ENCODE results near the gene F3.

Gene F3

DNA sequence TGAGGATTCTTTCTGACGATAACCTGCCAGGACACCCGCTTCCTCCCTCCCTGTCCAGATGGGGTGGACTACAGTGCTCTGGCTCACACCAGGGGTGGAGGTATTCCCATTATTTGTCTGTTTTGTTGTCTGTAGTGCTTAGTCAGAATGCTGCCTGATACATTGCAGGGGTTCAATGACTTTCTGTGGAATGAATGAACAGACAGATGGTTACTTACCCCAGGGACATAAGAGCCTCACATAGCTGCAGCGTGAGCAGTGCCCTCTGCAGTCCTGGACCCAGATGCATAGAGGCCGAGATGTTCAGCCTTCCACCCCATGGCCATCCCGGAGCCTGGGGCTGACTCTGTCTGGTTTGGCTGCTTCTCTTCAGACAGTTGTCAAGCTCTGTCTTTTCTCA is 13.0 kb upstream of the F3 start:
- H3K79me2 ChIP-seq (ENCODE audit: low read length) = no peaks in the 10 kb centered on the region
- no peaks in the 10 kb centered on the region for H3K36me3 ChIP-seq (replicated peaks; ENCODE audit: low read depth, low read length)
- H3K9me3 ChIP-seq (ENCODE audit: insufficient read depth, low read length) = no peaks in the 10 kb centered on the region
- no peak overlapping the region for H2AFZ ChIP-seq (ENCODE audit: low read depth, low read length)
- H3K4me1 ChIP-seq (ENCODE audit: low read length) = no peaks in the 10 kb centered on the region
- H3K4me2 ChIP-seq (ENCODE audit: low read length) = no peak overlapping the region
- H3K27ac ChIP-seq (ENCODE audit: low read length) = no peak overlapping the region
- H3K4me3 ChIP-seq (ENCODE audit: low read length) = no peak overlapping the region
- TF ChIP-seq, protein P1, sequence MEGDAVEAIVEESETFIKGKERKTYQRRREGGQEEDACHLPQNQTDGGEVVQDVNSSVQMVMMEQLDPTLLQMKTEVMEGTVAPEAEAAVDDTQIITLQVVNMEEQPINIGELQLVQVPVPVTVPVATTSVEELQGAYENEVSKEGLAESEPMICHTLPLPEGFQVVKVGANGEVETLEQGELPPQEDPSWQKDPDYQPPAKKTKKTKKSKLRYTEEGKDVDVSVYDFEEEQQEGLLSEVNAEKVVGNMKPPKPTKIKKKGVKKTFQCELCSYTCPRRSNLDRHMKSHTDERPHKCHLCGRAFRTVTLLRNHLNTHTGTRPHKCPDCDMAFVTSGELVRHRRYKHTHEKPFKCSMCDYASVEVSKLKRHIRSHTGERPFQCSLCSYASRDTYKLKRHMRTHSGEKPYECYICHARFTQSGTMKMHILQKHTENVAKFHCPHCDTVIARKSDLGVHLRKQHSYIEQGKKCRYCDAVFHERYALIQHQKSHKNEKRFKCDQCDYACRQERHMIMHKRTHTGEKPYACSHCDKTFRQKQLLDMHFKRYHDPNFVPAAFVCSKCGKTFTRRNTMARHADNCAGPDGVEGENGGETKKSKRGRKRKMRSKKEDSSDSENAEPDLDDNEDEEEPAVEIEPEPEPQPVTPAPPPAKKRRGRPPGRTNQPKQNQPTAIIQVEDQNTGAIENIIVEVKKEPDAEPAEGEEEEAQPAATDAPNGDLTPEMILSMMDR (IDR thresholded peaks at IDR 0.05; ENCODE audit: low read depth, low read length) = no peak
- no peak for TF ChIP-seq EZH2phosphoT487 (IDR thresholded peaks at IDR 0.05; ENCODE audit: low read depth)
- H3K9ac ChIP-seq (ENCODE audit: low read length) = no peak overlapping the region
- no peaks in the 10 kb centered on the region for H4K20me1 ChIP-seq (ENCODE audit: insufficient read depth, low read length)
- H3K27me3 ChIP-seq (ENCODE audit: low read depth, low read length) = no peaks in the 10 kb centered on the region

DNA sequence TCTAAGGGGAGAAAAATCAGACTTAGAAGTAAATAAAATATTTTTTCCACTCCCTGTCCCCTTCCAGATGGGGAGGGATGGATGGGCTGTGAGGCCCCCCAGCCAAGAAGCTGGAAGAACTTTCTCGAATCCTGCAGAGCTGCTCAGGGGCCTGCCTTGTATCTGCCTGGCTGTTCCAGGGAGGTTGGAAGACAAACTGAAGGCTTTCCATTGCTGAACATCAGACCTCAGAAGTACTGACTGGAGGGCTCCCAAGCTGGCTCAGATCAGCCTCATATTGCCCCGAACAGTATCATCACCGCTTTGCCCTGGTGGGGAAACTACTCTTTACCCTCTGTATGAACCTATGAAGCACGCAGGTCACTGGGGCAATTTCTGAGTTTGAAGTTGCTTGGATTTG is 12.4 kb upstream of the F3 start:
- H3K9ac ChIP-seq (ENCODE audit: low read length) = no peak overlapping the region

DNA sequence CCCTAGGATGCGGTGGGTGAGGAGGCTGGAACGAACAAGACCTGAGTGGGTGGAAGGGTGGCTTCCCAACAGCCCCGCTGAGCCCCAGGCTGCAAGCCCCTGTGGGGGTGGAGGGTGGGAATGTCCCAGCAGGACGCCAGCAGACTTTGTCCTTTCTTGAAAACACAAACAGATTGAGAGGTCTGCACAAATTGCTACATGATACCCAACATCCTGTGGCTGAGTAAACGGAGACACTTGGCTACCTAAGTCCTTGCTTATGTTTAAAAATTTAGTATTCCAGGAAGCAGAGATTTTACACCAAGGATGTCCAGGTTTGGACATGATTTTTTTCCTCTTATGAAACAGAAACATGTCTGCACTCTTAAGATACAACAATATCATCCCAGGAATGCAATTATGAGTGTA is 11.8 kb upstream of the F3 start:
- no peak for TF ChIP-seq EZH2phosphoT487 (IDR thresholded peaks at IDR 0.05; ENCODE audit: low read depth)
- TF ChIP-seq, protein P1 (IDR thresholded peaks at IDR 0.05; ENCODE audit: low read depth, low read length) = no peak
- Histone ChIP-seq H3K4me3 (ENCODE audit: low read length) (no peak overlapping the region), H3K36me3 (replicated peaks; ENCODE audit: low read depth, low read length) (no peaks in the 10 kb centered on the region), H3K9me3 (ENCODE audit: insufficient read depth, low read length) (no peaks in the 10 kb centered on the region), H3K27ac (ENCODE audit: low read length) (no peak overlapping the region), H4K20me1 (ENCODE audit: insufficient read depth, low read length) (no peaks in the 10 kb centered on the region), H3K9ac (ENCODE audit: low read length) (no peak overlapping the region), H3K27me3 (ENCODE audit: low read depth, low read length) (no peaks in the 10 kb centered on the region), H3K4me1 (ENCODE audit: low read length) (no peaks in the 10 kb centered on the region), H3K4me2 (ENCODE audit: low read length) (no peak overlapping the region), H3K79me2 (ENCODE audit: low read length) (no peaks in the 10 kb centered on the region), H2AFZ (ENCODE audit: low read depth, low read length) (no peak overlapping the region)

More for the DNA sequence above, 12.4 kb upstream of the F3 start:
- no peaks in the 10 kb centered on the region for H4K20me1 ChIP-seq (ENCODE audit: insufficient read depth, low read length)
- TF ChIP-seq EZH2phosphoT487 (IDR thresholded peaks at IDR 0.05; ENCODE audit: low read depth) = no peak
- no peaks in the 10 kb centered on the region for H3K27me3 ChIP-seq (ENCODE audit: low read depth, low read length)
- H3K9me3 ChIP-seq (ENCODE audit: insufficient read depth, low read length) = no peaks in the 10 kb centered on the region
- no peak overlapping the region for H3K27ac ChIP-seq (ENCODE audit: low read length)
- H3K36me3 ChIP-seq (replicated peaks; ENCODE audit: low read depth, low read length) = no peaks in the 10 kb centered on the region
- no peaks in the 10 kb centered on the region for H3K79me2 ChIP-seq (ENCODE audit: low read length)
- no peak overlapping the region for H2AFZ ChIP-seq (ENCODE audit: low read depth, low read length)
- no peaks in the 10 kb centered on the region for H3K4me1 ChIP-seq (ENCODE audit: low read length)
- H3K4me3 ChIP-seq (ENCODE audit: low read length) = no peak overlapping the region
- no peak overlapping the region for H3K4me2 ChIP-seq (ENCODE audit: low read length)

DNA sequence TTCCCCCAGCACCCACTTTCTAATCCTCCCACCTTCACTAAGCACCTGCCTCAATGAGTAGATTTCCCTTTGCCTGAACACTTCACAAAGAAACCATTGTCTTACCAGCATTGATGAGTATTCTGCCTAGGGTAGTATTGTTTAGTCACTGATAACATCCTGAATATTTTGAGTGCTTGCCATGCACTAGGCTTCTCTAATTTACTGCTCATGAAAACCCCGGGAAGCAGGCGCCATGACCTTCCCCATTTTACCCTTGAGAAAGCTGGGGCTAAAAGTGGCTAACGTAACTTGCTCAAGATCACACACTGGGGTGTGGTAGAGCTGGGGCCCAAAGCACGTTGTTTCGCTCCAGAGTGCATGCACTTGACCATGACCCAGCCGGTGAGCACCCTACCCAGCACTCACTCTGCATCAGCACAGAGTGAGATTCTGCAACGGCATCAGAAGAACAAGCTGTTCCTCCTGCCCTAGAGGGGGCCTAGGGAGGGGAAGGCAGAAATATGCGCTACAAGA is 10.6 kb upstream of the F3 start:
- H3K4me2 ChIP-seq (ENCODE audit: low read length) = no peak overlapping the region
- no peaks in the 10 kb centered on the region for H3K27me3 ChIP-seq (ENCODE audit: low read depth, low read length)

More for the DNA sequence above, 10.6 kb upstream of the F3 start:
- H4K20me1 ChIP-seq (ENCODE audit: insufficient read depth, low read length) = no peaks in the 10 kb centered on the region
- no peak overlapping the region for H2AFZ ChIP-seq (ENCODE audit: low read depth, low read length)
- no peaks in the 10 kb centered on the region for H3K36me3 ChIP-seq (replicated peaks; ENCODE audit: low read depth, low read length)
- TF ChIP-seq, protein P1 (IDR thresholded peaks at IDR 0.05; ENCODE audit: low read depth, low read length) = no peak
- no peaks in the 10 kb centered on the region for H3K4me1 ChIP-seq (ENCODE audit: low read length)
- H3K9me3 ChIP-seq (ENCODE audit: insufficient read depth, low read length) = no peaks in the 10 kb centered on the region
- H3K4me3 ChIP-seq (ENCODE audit: low read length) = no peak overlapping the region
- no peak overlapping the region for H3K9ac ChIP-seq (ENCODE audit: low read length)
- no peaks in the 10 kb centered on the region for H3K79me2 ChIP-seq (ENCODE audit: low read length)
- H3K27ac ChIP-seq (ENCODE audit: low read length) = no peak overlapping the region

All from OCI-LY3 (cell line).